GM23338 (cell line): ENCODE results near the gene HIP1. TPM values are rescaled to one million over a fixed set of nuclear protein-coding genes. Genes with fewer than 3 reads are reported as not detected.

ENCODE experiments used
- ATAC-seq: fragments of 200-7000 bp; cut with Tn5 transposase; 3 replicates; pipeline ENCODE4 v1.9.1; 2020
- DNase-seq: peaks from one replicate; pipeline ENCODE4 v3.0.0-alpha.2; 2015; ENCODE audit warnings: low spot score
- H2AFZ ChIP-seq: fragments of 200-600 bp; sonication (generic); 2 replicates; pipeline ENCODE4 v1.8.0; 2016; ENCODE audit warnings: antibody characterized with exemption, mild to moderate bottlenecking, moderate library complexity
- H3F3A ChIP-seq: fragments of 200-600 bp; sonication (generic); replicated peaks from 2 replicates; pipeline ENCODE4 v1.8.0; 2017; ENCODE audit warnings: antibody characterized with exemption, mixed run types, low read depth
- H3K27ac ChIP-seq: fragments of 200-600 bp; sonication (generic); 2 replicates; pipeline ENCODE4 v1.6.1; 2016; ENCODE audit warnings: low read depth
- H3K27me3 ChIP-seq: fragments of 200-600 bp; sonication (generic); 2 replicates; pipeline ENCODE4 v1.8.0; 2016; ENCODE audit warnings: mild to moderate bottlenecking, mixed run types, moderate library complexity; ENCODE audit not compliant: insufficient read depth
- H3K36me3 ChIP-seq: fragments of 200-600 bp; sonication (generic); 2 replicates; pipeline ENCODE4 v1.8.0; 2016; ENCODE audit warnings: mild to moderate bottlenecking; ENCODE audit not compliant: insufficient read depth
- H3K4me1 ChIP-seq: fragments of 200-600 bp; sonication (generic); 2 replicates; pipeline ENCODE4 v1.8.0; 2016; ENCODE audit warnings: mild to moderate bottlenecking, moderate library complexity; ENCODE audit not compliant: insufficient read depth
- H3K4me2 ChIP-seq: fragments of 200-600 bp; sonication (generic); 2 replicates; pipeline ENCODE4 v1.7.1; 2017; ENCODE audit warnings: mixed run types
- H3K4me3 ChIP-seq: fragments of 200-600 bp; sonication (generic); 2 replicates; pipeline ENCODE4 v1.6.1; 2016; ENCODE audit warnings: mixed run types
- H3K79me2 ChIP-seq: fragments of 200-600 bp; sonication (generic); replicated peaks from 2 replicates; pipeline ENCODE4 v1.8.0; 2017; ENCODE audit warnings: mild to moderate bottlenecking; ENCODE audit not compliant: insufficient read depth
- H3K9me2 ChIP-seq: fragments of 200-600 bp; sonication (generic); 2 replicates; pipeline ENCODE4 v1.8.0; 2017; ENCODE audit not compliant: insufficient read depth
- H4K20me1 ChIP-seq: fragments of 200-600 bp; sonication (generic); replicated peaks from 2 replicates; pipeline ENCODE4 v1.8.0; 2017; ENCODE audit warnings: mild to moderate bottlenecking; ENCODE audit not compliant: insufficient read depth
- H3K27ac Mint-ChIP-seq: 2 replicates; pipeline ENCODE4 v1.8.0; 2020; ENCODE audit warnings: inconsistent platforms, mild to moderate bottlenecking, moderate library complexity, mixed read lengths
- H3K27me3 Mint-ChIP-seq: 3 replicates; pipeline ENCODE4 v1.8.0; 2022; ENCODE audit warnings: low read depth, mild to moderate bottlenecking, moderate library complexity, mixed read lengths, inconsistent platforms; ENCODE audit not compliant: insufficient read depth, poor library complexity
- H3K36me3 Mint-ChIP-seq: 3 replicates; pipeline ENCODE4 v1.8.0; 2021; ENCODE audit warnings: low read depth, mild to moderate bottlenecking, inconsistent platforms, moderate library complexity, mixed read lengths
- H3K4me1 Mint-ChIP-seq: 3 replicates; pipeline ENCODE4 v1.8.0; 2020; ENCODE audit warnings: mild to moderate bottlenecking, inconsistent platforms, mixed read lengths
- H3K4me3 Mint-ChIP-seq: 3 replicates; pipeline ENCODE4 v1.8.0; 2021; ENCODE audit warnings: moderate library complexity, mild to moderate bottlenecking, inconsistent platforms, mixed read lengths
- H3K9me3 Mint-ChIP-seq: 3 replicates; pipeline ENCODE4 v1.8.0; 2020; ENCODE audit warnings: moderate library complexity, mild to moderate bottlenecking, inconsistent platforms, mixed read lengths
- CREB1 ChIP-seq: fragments of 250-450 bp; sonication (Bioruptor Pico); IDR thresholded peaks from 2 replicates; pipeline ENCODE4 v1.5.0; 2020; ENCODE audit warnings: low read depth, mild to moderate bottlenecking, moderate library complexity
- EZH2phosphoT487 ChIP-seq: fragments of 200-600 bp; sonication (generic); IDR thresholded peaks from one replicate; pipeline ENCODE4 v1.8.1; 2018; ENCODE audit warnings: antibody characterized with exemption; ENCODE audit not compliant: unreplicated experiment
- JUNB ChIP-seq: IDR thresholded peaks from one replicate; pipeline ENCODE4 v1.6.1; 2016; ENCODE audit warnings: antibody characterized with exemption; ENCODE audit not compliant: unreplicated experiment
- NANOG ChIP-seq: IDR thresholded peaks from 2 replicates; pipeline ENCODE4 v1.6.1; 2016; ENCODE audit warnings: antibody characterized with exemption, borderline replicate concordance
- POLR2AphosphoS5 ChIP-seq: IDR thresholded peaks from 2 replicates; pipeline ENCODE4 v1.6.1; 2016; ENCODE audit warnings: antibody characterized with exemption, low read depth
- STAT1 ChIP-seq: IDR thresholded peaks from one replicate; pipeline ENCODE4 v1.6.1; 2016; ENCODE audit warnings: antibody characterized with exemption; ENCODE audit not compliant: unreplicated experiment
- ZNF114 ChIP-seq: fragments of 250-450 bp; sonication (Bioruptor Pico); IDR thresholded peaks from 2 replicates; pipeline ENCODE4 v1.5.0; 2020; ENCODE audit warnings: mild to moderate bottlenecking, moderate library complexity
- ZNF331 ChIP-seq: fragments of 250-450 bp; sonication (Bioruptor Pico); IDR thresholded peaks from 2 replicates; pipeline ENCODE4 v1.5.0; 2020; ENCODE audit warnings: low read depth, mild to moderate bottlenecking, moderate library complexity
- polyA plus RNA-seq: library from polyadenylated mRNA; unstranded; fragments of >200 nt; fragmentation: Nextera tagmentation; extraction: Ambion mirVana; gene quantifications from 2 replicates; pipeline ENCODE4 v1.2.1, GENCODE V29; 2016
- total RNA-seq: library from RNA; depleted of rRNA; stranded (reverse); fragments of >200 nt; shearing (Covaris generic); gene quantifications from 2 replicates; pipeline ENCODE4 v1.2.3, GENCODE V29; 2014
- TF ChIP-seq, protein P1 (sequence below): IDR thresholded peaks from 2 replicates; pipeline ENCODE4 v1.6.1; 2016; ENCODE audit warnings: antibody characterized with exemption
- TF ChIP-seq, protein P2 (sequence below): fragments of 250-450 bp; sonication (Bioruptor Pico); IDR thresholded peaks from 2 replicates; pipeline ENCODE4 v1.5.0; 2020; ENCODE audit warnings: mild to moderate bottlenecking, moderate library complexity

HIP1 gene
- total and polyA plus RNA-seq, 2 experiments from 2014 or later = 24.9 to 80.8 TPM

DNA sequence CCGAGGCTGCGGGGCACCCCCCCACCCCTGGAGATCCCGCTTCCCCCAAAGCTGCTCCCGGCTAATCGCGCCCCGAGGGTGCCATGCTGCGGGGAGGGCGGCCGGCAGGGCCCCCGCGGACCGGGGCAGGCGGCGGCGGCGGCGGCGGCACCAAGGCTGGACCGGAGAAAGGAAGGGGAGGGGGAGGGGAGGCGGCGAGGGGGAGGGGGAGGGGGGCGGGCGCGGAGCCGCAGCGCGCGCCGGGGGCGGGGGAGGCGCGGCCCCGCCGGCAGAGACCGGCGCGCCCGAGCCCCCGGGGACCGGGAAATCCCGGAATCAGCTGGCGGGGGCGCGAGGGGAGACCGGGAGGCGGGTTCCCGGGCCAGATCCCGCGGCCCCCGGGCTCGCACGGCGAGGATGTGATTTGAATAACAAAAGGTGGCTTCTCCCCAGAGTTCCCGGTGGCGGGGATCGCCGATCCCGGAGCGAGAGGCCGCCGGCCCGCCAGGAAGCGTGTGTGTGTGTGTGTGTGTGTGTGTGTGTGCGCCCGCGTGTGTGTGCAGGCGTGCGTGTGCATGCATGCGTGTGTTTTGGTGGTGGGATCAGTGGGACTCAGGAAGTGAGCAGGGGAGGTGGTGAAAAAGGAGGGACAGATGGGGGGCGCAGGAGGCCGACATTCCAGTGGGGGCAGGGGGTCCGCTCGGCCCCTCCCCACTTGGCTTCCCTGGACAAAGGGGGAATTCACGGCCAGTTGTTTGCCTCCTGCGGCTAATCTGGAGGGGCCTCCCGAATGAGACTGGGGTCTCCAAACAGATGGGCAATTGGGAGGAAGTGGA is 99.5 kb downstream of the HIP1 start:
- H4K20me1 ChIP-seq = peaks cover 26% of the 10 kb centered on the region
- H3K27me3 ChIP-seq = no peaks in the 10 kb centered on the region
- peaks cover 23% of the 10 kb centered on the region for H3F3A ChIP-seq
- H2AFZ ChIP-seq = no peak overlapping the region
- peak overlapping the region; percentile 90 for H3K4me2 ChIP-seq
- H3K9me3 Mint-ChIP-seq = peaks cover 11% of the 10 kb centered on the region; the same call in 2 of the 3 replicates
- H3K79me2 ChIP-seq = peaks cover 46% of the 10 kb centered on the region
- H3K36me3 ChIP-seq = peaks cover 4% of the 10 kb centered on the region; the same call in 1 of the 2 replicates
- DNase-seq (peak; percentile 85), ATAC-seq (peak; percentile 56)
- peak overlapping the region; percentile 98 for H3K27ac Mint-ChIP-seq
- no peaks in the 10 kb centered on the region for H3K9me2 ChIP-seq
- H3K4me1 Mint-ChIP-seq = peaks cover 31% of the 10 kb centered on the region
- H3K27ac ChIP-seq = peak overlapping the region; percentile 100
- peaks cover 18% of the 10 kb centered on the region for H3K27me3 Mint-ChIP-seq
- H3K4me1 ChIP-seq = peaks cover 27% of the 10 kb centered on the region
- TF ChIP-seq POLR2AphosphoS5 (peak; percentile 60), EZH2phosphoT487 (no peak), CREB1 (0 out of 2 replicates have a peak, but pooled peaks have one; percentile 27)
- TF ChIP-seq, protein P1, sequence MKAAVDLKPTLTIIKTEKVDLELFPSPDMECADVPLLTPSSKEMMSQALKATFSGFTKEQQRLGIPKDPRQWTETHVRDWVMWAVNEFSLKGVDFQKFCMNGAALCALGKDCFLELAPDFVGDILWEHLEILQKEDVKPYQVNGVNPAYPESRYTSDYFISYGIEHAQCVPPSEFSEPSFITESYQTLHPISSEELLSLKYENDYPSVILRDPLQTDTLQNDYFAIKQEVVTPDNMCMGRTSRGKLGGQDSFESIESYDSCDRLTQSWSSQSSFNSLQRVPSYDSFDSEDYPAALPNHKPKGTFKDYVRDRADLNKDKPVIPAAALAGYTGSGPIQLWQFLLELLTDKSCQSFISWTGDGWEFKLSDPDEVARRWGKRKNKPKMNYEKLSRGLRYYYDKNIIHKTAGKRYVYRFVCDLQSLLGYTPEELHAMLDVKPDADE = 0 out of 2 replicates have a peak, but pooled peaks have one; percentile 29
- H3K36me3 Mint-ChIP-seq = peaks cover 18% of the 10 kb centered on the region; the same call in 2 of the 3 replicates
- peak overlapping the region; percentile 95 for H3K4me3 Mint-ChIP-seq
- H3K4me3 ChIP-seq = peak overlapping the region; percentile 98

DNA sequence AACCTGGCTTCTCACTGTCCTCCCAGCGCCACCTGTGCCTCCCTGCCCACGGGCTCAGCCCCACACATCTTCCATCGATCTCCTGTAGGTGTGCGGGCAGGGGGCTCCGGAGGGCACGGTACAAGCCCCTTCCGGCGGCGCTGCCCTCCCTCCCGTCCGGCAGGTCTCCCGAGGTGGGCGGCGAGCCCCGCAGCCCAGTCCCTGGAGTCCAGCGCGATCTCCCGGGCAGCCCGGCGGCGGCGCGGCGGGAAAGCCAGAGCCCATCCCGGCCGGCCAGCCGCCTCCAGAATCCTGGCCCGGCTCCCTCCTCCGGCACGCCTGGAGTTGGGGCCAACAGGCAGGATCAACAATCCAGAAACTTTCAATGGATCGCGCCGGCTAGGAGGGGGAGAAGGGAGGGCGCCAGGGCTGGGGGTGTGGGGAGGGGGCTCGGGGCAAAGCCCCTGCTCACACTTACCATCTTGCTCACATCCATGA is 100.1 kb downstream of the HIP1 start:
- DNase-seq (peak; percentile 76), ATAC-seq (peak; percentile 22)
- peaks cover 25% of the 10 kb centered on the region for H3K4me1 ChIP-seq
- Mint-ChIP-seq H3K27me3 (peaks cover 18% of the 10 kb centered on the region), H3K36me3 (peaks cover 24% of the 10 kb centered on the region), H3K9me3 (peaks cover 7% of the 10 kb centered on the region; the same call in 2 of the 3 replicates), H3K4me1 (peaks cover 31% of the 10 kb centered on the region), H3K27ac (peak overlapping the region; percentile 97), H3K4me3 (peak overlapping the region; percentile 95)
- H4K20me1 ChIP-seq = peaks cover 32% of the 10 kb centered on the region
- H3K4me3 ChIP-seq = peak overlapping the region; percentile 98
- H3K4me2 ChIP-seq = peak overlapping the region; percentile 90
- peak overlapping the region; percentile 100 for H3K27ac ChIP-seq
- H3K27me3 ChIP-seq = no peaks in the 10 kb centered on the region
- peaks cover 53% of the 10 kb centered on the region for H3K79me2 ChIP-seq
- H3K9me2 ChIP-seq = no peaks in the 10 kb centered on the region
- H3F3A ChIP-seq = peaks cover 23% of the 10 kb centered on the region
- H3K36me3 ChIP-seq = peaks cover 4% of the 10 kb centered on the region; the same call in 1 of the 2 replicates
- no peak overlapping the region for H2AFZ ChIP-seq
- TF ChIP-seq ZNF331 (CRISPR knock-in tag) (no peak), EZH2phosphoT487 (no peak), NANOG (no peak), JUNB (no peak), ZNF114 (no peak), STAT1 (no peak)
- TF ChIP-seq, protein P1 = no peak
- TF ChIP-seq, protein P2, sequence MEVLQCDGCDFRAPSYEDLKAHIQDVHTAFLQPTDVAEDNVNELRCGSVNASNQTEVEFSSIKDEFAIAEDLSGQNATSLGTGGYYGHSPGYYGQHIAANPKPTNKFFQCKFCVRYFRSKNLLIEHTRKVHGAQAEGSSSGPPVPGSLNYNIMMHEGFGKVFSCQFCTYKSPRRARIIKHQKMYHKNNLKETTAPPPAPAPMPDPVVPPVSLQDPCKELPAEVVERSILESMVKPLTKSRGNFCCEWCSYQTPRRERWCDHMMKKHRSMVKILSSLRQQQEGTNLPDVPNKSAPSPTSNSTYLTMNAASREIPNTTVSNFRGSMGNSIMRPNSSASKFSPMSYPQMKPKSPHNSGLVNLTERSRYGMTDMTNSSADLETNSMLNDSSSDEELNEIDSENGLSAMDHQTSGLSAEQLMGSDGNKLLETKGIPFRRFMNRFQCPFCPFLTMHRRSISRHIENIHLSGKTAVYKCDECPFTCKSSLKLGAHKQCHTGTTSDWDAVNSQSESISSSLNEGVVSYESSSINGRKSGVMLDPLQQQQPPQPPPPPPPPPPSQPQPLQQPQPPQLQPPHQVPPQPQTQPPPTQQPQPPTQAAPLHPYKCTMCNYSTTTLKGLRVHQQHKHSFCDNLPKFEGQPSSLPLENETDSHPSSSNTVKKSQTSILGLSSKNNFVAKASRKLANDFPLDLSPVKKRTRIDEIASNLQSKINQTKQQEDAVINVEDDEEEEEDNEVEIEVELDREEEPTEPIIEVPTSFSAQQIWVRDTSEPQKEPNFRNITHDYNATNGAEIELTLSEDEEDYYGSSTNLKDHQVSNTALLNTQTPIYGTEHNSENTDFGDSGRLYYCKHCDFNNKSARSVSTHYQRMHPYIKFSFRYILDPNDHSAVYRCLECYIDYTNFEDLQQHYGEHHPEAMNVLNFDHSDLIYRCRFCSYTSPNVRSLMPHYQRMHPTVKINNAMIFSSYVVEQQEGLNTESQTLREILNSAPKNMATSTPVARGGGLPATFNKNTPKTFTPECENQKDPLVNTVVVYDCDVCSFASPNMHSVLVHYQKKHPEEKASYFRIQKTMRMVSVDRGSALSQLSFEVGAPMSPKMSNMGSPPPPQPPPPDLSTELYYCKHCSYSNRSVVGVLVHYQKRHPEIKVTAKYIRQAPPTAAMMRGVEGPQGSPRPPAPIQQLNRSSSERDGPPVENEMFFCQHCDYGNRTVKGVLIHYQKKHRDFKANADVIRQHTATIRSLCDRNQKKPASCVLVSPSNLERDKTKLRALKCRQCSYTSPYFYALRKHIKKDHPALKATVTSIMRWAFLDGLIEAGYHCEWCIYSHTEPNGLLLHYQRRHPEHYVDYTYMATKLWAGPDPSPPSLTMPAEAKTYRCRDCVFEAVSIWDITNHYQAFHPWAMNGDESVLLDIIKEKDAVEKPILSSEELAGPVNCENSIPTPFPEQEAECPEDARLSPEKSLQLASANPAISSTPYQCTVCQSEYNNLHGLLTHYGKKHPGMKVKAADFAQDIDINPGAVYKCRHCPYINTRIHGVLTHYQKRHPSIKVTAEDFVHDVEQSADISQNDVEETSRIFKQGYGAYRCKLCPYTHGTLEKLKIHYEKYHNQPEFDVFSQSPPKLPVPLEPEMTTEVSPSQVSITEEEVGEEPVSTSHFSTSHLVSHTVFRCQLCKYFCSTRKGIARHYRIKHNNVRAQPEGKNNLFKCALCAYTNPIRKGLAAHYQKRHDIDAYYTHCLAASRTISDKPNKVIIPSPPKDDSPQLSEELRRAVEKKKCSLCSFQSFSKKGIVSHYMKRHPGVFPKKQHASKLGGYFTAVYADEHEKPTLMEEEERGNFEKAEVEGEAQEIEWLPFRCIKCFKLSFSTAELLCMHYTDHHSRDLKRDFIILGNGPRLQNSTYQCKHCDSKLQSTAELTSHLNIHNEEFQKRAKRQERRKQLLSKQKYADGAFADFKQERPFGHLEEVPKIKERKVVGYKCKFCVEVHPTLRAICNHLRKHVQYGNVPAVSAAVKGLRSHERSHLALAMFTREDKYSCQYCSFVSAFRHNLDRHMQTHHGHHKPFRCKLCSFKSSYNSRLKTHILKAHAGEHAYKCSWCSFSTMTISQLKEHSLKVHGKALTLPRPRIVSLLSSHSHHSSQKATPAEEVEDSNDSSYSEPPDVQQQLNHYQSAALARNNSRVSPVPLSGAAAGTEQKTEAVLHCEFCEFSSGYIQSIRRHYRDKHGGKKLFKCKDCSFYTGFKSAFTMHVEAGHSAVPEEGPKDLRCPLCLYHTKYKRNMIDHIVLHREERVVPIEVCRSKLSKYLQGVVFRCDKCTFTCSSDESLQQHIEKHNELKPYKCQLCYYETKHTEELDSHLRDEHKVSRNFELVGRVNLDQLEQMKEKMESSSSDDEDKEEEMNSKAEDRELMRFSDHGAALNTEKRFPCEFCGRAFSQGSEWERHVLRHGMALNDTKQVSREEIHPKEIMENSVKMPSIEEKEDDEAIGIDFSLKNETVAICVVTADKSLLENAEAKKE (CRISPR knock-in tag) = no peak
